Vagina (tissue), 2 donors: ENCODE results near the gene SRRM2. TPM values are rescaled to one million over a fixed set of nuclear protein-coding genes. Genes with fewer than 3 reads are reported as not detected.

ENCODE experiments used
- DNase-seq, 2 donors: peaks; one replicate each; pipeline ENCODE4 v3.0.0-alpha.2; 2017; ENCODE audit errors: extremely low spot score in 2 of 2
- H3K27ac ChIP-seq: fragments of 200-600 bp; sonication (generic); one replicate; pipeline ENCODE4 v1.5.1; 2019
- H3K27me3 ChIP-seq: fragments of 200-600 bp; sonication (generic); one replicate; pipeline ENCODE4 v1.5.1; 2019
- H3K36me3 ChIP-seq, 2 donors: fragments of 200-600 bp; sonication (generic); one replicate each; pipeline ENCODE4 v1.5.1; 2017 to 2019
- H3K4me1 ChIP-seq: fragments of 200-600 bp; sonication (generic); one replicate; pipeline ENCODE4 v1.5.1; 2019
- H3K4me3 ChIP-seq, 2 donors: fragments of 200-600 bp; sonication (generic); 1 replicate in 1 of 2; 2 replicates in 1 of 2; pipeline ENCODE4 v1.5.1; 2016 to 2019
- H3K9me3 ChIP-seq: fragments of 200-600 bp; sonication (generic); one replicate; pipeline ENCODE4 v1.5.1; 2019
- POLR2A ChIP-seq, 2 donors: fragments of 450-650 bp; IDR thresholded peaks; one replicate each; pipeline ENCODE4 v1.6.1; 2017; ENCODE audit warnings: antibody characterized with exemption in 2 of 2, mild to moderate bottlenecking in 2 of 2, moderate library complexity in 2 of 2
- POLR2AphosphoS5 ChIP-seq, 2 donors: sonication (generic); formaldehyde crosslinking; IDR thresholded peaks; one replicate each; pipeline ENCODE4 v1.9.0; 2017; ENCODE audit warnings: antibody characterized with exemption in 2 of 2, mild to moderate bottlenecking in 2 of 2, low read depth in 1 of 2; ENCODE audit not compliant: insufficient read depth in 1 of 2
- intact Hi-C: fragments of 100-400 bp; cut with DNase I; formaldehyde crosslinking; loops from one replicate; pipeline ENCODE4 v1.15.1; 2023
- total RNA-seq: library from RNA; depleted of rRNA; stranded (reverse); fragments of >200 nt; gene quantifications from one replicate; pipeline ENCODE4 v1.2.3, GENCODE V29; 2016
- TF ChIP-seq, protein P1 (sequence below), 3 experiments: fragments of 450-650 bp in 2 of 3; fragments of 200-600 bp in 1 of 3; sonication (generic) in 1 of 3; IDR thresholded peaks; one replicate each; pipeline ENCODE4 v1.5.1; 2017 to 2019; ENCODE audit warnings: antibody characterized with exemption in 3 of 3, mild to moderate bottlenecking in 2 of 3, moderate library complexity in 2 of 3

SRRM2 gene
- total RNA-seq, 1 donor from 2014 or later, result 534 TPM

DNA sequence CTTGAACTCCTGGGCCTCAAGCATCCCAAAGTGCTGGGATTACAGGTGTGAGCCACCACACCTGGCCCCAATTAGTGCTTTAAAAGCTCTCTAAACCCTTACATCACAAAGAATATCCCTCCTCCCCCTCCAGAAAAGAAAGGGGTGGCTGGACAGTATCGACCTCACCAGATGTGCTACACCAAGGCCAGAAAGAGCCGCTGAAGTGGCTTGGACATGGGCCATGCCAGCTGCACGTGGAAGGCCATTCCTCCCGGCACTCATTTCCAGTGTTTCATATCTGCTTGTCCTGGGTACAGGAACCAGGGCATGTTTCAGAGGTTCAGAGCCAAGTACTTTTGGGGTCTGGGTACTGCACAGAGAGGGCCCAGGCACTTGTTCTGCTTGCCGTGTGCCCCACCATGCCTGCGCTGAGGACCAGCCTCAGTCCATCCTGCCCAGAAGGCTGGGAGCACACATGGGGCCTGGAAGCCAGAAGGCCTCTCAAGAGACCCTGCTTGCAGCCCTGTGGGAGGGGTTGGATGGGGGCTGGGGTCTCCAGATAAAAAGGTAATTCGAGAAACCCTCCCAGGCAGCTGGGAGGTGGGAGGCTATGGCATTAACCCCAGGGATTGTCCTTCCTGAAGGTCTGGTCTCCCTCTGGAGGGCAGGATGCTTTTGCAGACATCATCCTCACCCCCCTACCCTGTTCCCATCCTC lies 3.5 kb upstream of the SRRM2 start:
- H3K4me3 ChIP-seq, result no peak overlapping the region

DNA sequence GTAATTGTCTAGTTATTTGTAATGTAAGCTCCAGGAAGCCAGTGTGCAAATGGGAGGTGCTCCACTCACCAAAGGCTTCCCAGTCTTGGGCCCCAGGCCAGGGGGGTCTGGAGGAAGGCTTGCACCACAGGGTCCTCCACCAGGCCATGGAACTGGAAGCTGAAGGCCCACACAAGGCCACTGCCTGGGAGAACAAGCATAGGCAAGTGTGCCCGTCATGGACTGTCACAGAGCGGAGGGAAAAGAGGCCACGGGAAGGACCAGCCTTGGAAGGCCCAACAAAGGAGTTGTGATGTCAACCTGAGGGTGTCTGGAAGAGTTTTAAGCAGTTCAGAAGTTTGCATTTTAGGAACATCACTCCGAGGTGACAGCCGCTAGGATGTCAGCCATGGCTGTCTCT lies 3.0 kb upstream of the SRRM2 start:
- H3K27ac ChIP-seq, result no peak overlapping the region
- H3K4me1 ChIP-seq, result peaks cover 21% of the 10 kb centered on the region
- H3K36me3 ChIP-seq, result no peaks in the 10 kb centered on the region
- TF ChIP-seq POLR2A (IDR thresholded peaks at IDR 0.05) (no peak), POLR2AphosphoS5 (IDR thresholded peaks at IDR 0.05; ENCODE audit: insufficient read depth in 1 of 2, low read depth in 1 of 2) (no peak)
- TF ChIP-seq, protein P1, sequence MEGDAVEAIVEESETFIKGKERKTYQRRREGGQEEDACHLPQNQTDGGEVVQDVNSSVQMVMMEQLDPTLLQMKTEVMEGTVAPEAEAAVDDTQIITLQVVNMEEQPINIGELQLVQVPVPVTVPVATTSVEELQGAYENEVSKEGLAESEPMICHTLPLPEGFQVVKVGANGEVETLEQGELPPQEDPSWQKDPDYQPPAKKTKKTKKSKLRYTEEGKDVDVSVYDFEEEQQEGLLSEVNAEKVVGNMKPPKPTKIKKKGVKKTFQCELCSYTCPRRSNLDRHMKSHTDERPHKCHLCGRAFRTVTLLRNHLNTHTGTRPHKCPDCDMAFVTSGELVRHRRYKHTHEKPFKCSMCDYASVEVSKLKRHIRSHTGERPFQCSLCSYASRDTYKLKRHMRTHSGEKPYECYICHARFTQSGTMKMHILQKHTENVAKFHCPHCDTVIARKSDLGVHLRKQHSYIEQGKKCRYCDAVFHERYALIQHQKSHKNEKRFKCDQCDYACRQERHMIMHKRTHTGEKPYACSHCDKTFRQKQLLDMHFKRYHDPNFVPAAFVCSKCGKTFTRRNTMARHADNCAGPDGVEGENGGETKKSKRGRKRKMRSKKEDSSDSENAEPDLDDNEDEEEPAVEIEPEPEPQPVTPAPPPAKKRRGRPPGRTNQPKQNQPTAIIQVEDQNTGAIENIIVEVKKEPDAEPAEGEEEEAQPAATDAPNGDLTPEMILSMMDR (IDR thresholded peaks at IDR 0.05), result no peak
- no peaks in the 10 kb centered on the region for H3K9me3 ChIP-seq
- intact Hi-C loops, result no loop called here
- DNase-seq, result no peak
- no peak overlapping the region for H3K4me3 ChIP-seq
- no peaks in the 10 kb centered on the region for H3K27me3 ChIP-seq

More for the DNA sequence above, 3.5 kb upstream of the SRRM2 start:
- TF ChIP-seq, protein P1 (IDR thresholded peaks at IDR 0.05), result no peak
- TF ChIP-seq POLR2AphosphoS5 (IDR thresholded peaks at IDR 0.05; ENCODE audit: insufficient read depth in 1 of 2, low read depth in 1 of 2) (no peak), POLR2A (IDR thresholded peaks at IDR 0.05) (no peak)
- peaks cover 15% of the 10 kb centered on the region for H3K4me1 ChIP-seq
- intact Hi-C loops, result no loop called here
- no peaks in the 10 kb centered on the region for H3K9me3 ChIP-seq
- H3K36me3 ChIP-seq, result no peaks in the 10 kb centered on the region
- H3K27me3 ChIP-seq, result no peaks in the 10 kb centered on the region
- DNase-seq, result no peak
- no peak overlapping the region for H3K27ac ChIP-seq

DNA sequence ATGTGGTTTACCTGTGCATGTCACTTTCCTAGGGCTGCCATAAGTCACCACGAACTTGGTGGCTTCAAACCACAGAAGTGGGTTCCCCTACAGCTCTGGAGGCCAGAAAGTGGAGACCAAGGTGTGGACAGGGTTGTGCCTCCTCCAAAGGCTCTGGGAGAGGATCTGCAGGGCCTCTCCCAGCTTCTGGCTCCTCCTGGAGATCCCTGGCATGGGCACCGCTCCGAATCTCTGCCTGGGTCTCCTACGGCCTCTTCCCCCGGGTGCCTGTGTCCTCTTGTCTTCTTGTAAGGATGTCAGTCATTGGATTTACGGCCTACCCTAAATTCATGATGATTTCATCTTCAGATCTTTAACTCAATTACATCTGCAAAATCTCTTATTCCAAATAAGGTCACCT lies 2.5 kb upstream of the SRRM2 start:
- Histone ChIP-seq H3K36me3 (no peaks in the 10 kb centered on the region), H3K4me1 (peaks cover 25% of the 10 kb centered on the region), H3K4me3 (no peak overlapping the region), H3K9me3 (no peaks in the 10 kb centered on the region), H3K27me3 (no peaks in the 10 kb centered on the region), H3K27ac (no peak overlapping the region)
- TF ChIP-seq, protein P1 (IDR thresholded peaks at IDR 0.05), result no peak
- no peak for TF ChIP-seq POLR2AphosphoS5 (IDR thresholded peaks at IDR 0.05; ENCODE audit: insufficient read depth in 1 of 2, low read depth in 1 of 2)
- intact Hi-C loops, result no loop called here
- no peak for DNase-seq

DNA sequence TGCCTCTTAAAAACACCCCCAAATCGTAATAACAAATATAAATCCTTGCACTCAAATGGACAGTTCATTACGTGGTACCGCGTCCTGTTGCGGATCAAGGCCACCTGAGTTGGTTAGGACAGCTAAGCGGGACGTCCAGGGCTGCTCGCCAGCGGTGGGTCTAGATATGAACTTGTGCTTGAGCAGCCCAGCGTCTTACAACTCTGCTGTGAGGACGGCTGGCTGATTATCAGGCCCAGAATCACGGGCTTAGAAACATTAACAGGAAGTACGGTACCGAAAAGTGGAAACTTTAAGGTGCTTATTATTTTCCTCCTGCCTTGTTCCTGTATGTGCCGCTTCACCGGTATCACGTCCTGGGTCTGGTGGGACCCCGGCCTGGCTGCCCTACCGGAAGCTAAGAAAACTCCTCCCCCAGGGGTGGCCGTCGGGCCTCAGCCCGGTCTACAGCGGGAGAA lies 832 bp upstream of the SRRM2 start:
- intact Hi-C loops, result no loop called here
- Histone ChIP-seq H3K36me3 (peaks cover 0 to 6% of the 10 kb centered on the region in 2 donors), H3K4me3 (peak overlapping the region; percentile 80 to 97), H3K4me1 (peaks cover 42% of the 10 kb centered on the region), H3K27me3 (no peaks in the 10 kb centered on the region), H3K9me3 (no peaks in the 10 kb centered on the region), H3K27ac (peak overlapping the region; percentile 98)
- TF ChIP-seq, protein P1 (IDR thresholded peaks at IDR 0.05), result no peak
- TF ChIP-seq POLR2A (IDR thresholded peaks at IDR 0.05), result no peak
- no peak for TF ChIP-seq POLR2AphosphoS5 (IDR thresholded peaks at IDR 0.05; ENCODE audit: insufficient read depth in 1 of 2, low read depth in 1 of 2)
- no peak for DNase-seq
